NCI-H345 treated with DMSO at 0.1 percent for 48 hours (cell line): ENCODE measurements around the gene LCN2.
"Not testable (repeated sequence)": the region's sequence is repeated elsewhere in the genome, so short reads cannot be mapped to it uniquely, and the experiment has no call there.

Experiments used
- DNase-seq: peaks from one replicate; lab custom pipeline; 2025; ENCODE audit not compliant: unreplicated experiment; lab: John Stamatoyannopoulos, UW

LCN2 gene

DNA sequence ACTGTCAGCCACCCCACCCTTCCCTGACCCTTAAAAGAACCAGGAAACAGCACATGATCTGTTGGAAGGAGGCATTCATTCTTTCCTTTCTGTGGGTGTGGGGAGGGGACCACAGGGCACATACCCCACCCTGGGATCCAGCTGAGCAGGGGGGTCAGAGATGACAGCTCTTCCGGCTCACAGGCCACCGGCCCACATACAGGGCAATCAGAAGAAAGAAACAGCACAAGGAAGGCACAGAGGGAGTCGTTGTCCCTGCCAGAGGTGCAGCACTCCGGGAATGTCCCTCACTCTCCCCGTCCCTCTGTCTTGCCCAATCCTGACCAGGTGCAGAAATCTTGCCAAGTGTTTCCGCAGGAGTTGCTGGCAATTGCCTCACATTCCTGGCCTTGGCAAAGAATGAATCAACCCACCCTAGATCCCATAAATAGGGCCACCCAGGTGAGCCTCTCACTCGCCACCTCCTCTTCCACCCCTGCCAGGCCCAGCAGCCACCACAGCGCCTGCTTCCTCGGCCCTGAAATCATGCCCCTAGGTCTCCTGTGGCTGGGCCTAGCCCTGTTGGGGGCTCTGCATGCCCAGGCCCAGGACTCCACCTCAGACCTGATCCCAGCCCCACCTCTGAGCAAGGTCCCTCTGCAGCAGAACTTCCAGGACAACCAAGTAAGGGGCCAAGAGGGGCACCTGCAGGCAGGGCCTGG is at the start of gene LCN2:
Gene LCN2 (plus strand): TSS at position 453 of the 701 bp plus-strand sequence. CDS start 73 bp downstream, at position 526.
- no peak for DNase-seq

DNA sequence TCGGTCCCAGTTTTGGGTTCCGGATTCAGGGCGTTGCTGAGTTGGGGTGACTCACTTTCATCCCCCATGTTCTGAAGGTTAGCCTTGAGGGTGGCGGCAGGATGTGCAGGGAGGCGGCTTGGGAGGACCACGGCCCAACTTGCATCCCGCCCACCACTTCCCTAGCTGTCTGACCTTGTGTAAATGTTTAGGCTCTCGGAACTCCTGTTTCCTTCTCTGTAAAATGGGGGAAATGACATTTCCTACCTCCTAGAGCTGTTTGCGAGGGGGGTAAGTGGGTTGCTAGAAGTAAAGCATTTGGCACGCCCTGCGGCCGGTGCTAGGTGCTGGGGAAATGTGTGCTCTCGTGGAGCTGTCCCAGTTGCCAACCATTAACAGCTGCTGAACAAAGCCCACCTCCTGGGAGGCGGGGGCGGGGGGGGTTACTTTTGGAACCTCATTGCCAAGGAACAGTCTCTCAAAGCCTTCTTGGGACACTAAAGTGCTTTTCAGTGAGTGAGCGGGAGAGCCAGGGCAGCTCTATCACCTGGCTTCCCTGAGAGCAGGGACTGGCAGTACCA is 49.2 kb upstream of the LCN2 start:
- DNase-seq = no peak

DNA sequence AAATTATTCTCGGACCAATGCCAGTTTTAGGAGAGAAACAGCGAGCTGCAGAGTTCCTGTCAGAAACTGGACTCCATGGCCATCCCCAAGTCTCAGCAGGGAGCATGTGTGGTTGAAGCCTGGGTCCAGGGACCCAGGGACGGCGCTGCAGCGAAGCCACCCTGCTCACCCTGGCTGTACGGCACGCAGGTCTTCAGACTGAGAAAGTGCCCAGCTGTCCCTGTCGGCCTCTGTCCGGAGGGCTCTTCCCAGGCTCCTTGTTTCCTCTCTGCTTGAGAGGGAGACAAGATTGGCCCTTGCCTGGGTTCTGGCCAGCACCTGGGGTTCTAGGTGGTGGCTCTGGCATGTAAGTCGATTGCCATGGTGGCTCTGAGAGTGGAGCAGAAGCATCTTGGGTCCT is 48.7 kb upstream of the LCN2 start:
- no peak for DNase-seq

DNA sequence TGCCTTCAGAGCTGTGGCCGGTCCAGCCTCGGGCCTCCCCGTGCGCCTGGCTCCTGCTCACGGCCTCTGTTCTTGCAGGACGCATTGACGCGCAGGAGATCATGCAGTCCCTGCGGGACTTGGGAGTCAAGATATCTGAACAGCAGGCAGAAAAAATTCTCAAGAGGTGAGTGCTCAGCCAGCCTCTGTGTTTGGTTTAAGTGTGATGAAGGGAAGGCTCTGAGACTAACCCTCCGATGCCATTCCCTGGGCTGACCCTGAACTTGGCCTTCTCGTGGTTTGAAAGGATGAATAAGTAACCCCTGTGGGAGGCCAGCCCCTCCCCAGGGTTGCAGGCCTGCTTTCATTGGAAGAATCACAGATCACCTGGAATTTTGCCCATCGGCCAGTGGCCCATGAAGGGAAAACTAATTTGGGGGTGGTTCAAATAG is 48.0 kb upstream of the LCN2 start:
- DNase-seq = no peak

GRCh38 chr9:128101690-128102089 is 47.6 kb upstream of the LCN2 start:
- DNase-seq = no peak

DNA sequence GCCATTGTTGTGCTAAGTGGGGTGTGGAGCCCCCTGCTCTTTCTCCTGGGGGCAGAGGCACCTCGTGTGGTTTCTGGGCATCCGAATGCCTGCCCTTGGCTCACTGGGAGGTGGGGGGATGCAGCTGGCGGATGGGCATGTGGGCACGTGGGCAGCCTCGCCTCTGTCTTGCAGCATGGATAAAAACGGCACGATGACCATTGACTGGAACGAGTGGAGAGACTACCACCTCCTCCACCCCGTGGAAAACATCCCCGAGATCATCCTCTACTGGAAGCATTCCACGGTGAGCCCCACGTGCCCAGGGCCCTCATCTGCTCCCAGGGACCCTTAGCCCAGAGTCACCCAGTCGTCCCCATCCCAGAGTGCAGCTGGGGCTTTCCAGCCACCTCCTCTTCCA is 47.1 kb upstream of the LCN2 start:
- no peak for DNase-seq

GRCh38 chr9:128102861-128103588 is 46.2 kb upstream of the LCN2 start:
- DNase-seq = no peak

DNA sequence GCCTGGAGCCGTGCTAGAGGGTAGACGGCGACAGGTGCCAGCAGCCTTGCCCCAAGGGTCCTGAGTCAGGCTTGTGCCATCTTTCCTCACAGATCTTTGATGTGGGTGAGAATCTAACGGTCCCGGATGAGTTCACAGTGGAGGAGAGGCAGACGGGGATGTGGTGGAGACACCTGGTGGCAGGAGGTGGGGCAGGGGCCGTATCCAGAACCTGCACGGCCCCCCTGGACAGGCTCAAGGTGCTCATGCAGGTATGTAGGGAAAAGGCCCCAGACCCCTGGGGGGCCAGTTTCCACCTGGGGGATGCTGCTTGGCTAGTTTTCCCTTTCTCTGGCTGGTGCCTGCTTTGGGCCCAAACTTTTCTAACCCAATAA is 45.7 kb upstream of the LCN2 start:
- no peak for DNase-seq

DNA sequence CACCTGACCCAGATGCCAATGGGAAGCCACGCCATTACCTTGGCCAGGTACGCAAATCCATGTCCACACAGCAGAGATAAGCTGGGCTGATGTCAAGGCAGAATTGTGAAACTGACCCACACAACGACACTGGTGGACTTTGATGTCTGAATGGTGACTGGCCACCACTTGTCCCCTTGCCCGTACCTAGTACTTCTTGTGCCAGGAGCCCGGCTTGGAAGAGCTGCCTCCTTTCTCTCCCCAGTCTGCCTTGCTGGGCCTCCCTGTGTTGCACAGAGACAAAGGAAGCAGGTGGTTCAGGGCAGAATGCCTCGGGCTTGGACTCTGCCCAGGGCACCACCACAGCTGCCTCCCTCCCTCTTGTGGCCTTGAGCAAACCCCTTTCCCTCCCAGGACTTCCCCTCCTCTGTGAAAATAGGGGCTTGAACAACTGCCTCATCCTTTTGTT is 45.1 kb upstream of the LCN2 start:
- DNase-seq = no peak

- no peak for DNase-seq
These were observed 43.6 kb upstream of the LCN2 start for GRCh38 chr9:128105538-128106175.

DNA sequence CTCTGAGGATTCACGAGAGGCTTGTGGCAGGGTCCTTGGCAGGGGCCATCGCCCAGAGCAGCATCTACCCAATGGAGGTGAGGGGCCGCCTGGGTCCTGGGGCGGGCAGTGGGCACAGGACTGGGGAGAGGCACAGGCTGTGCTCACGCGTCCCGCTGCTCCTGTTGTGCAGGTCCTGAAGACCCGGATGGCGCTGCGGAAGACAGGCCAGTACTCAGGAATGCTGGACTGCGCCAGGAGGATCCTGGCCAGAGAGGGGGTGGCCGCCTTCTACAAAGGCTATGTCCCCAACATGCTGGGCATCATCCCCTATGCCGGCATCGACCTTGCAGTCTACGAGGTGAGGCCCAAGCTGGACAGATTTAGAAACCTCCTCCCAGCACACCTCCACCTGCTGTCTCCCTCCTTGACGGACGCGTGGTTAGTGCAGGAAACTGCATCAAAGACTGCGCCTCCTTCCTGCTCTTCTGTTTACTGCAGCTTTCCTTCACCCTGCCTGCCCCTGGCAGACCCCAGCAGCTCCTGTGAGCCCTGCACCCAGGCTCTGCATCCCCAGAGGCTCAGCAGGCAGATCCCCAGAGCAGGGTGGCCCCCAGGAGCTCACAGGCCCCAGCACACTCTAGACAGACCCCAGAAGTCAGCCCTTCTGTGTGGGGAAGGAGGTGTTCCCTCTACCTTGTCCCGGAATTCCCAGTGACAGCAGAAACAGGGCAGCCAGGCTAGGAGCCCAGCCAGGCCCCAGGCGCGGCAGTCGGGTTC is 42.9 kb upstream of the LCN2 start:
- no peak for DNase-seq

- DNase-seq = no peak
These were observed 42.2 kb upstream of the LCN2 start for GRCh38 chr9:128106940-128107467.

- DNase-seq = no peak
These were observed 41.6 kb upstream of the LCN2 start for GRCh38 chr9:128107468-128108268.

GRCh38 chr9:128108269-128109049 is 40.8 kb upstream of the LCN2 start:
- no peak for DNase-seq

GRCh38 chr9:128109050-128109709 is 40.1 kb upstream of the LCN2 start:
- no peak for DNase-seq

GRCh38 chr9:128111726-128112125 is 37.5 kb upstream of the LCN2 start:
- not testable (repeated sequence) for DNase-seq

GRCh38 chr9:128113526-128114325 is 35.5 kb upstream of the LCN2 start:
- DNase-seq = no peak
